Endothelial cell of umbilical vein (primary cell): ENCODE measurements around the gene MLLT6. TPM values are rescaled to one million over a fixed set of nuclear protein-coding genes. Genes with fewer than 3 reads are reported as not detected.
A peak's percentile ranks its signal among the peaks of the same experiment; 100 is the strongest.

Experiments
- BruUV-seq: library from RNA; stranded (reverse); fragments of 400-500 nt; replicated peaks from 2 replicates; lab custom pipeline; 2021; lab: Mats Ljungman, UMichigan
- CTCF ChIA-PET: fragments of 300-600, 350-600 bp; sonication (Branson Sonifier 250); formaldehyde crosslinking; loops from one replicate; lab custom pipeline; 2021; ENCODE audit warnings: antibody characterized with exemption, inconsistent platforms; lab: Charles Lee
- POLR2A ChIA-PET: fragments of 300-600, 350-600 bp; sonication (Branson Sonifier 250); formaldehyde crosslinking; loops from one replicate; lab custom pipeline; 2021; ENCODE audit warnings: antibody characterized with exemption, inconsistent platforms; lab: Charles Lee
- DNase-seq: peaks from one replicate; pipeline ENCODE4 v3.0.0-alpha.2; 2011; ENCODE audit warnings: low read depth, low spot score
- FAIRE-seq: peaks from 2 replicates; lab custom pipeline; 2011; peaks lifted over from hg19 to GRCh38; lab: Jason Lieb, UNC
- H2AFZ ChIP-seq: 2 replicates; pipeline ENCODE4 v1.6.0; 2012; ENCODE audit warnings: low read depth, low read length, control low read depth, inconsistent platforms
- H3K27ac ChIP-seq: 2 replicates; pipeline ENCODE4 v1.5.1; 2011; ENCODE audit warnings: low read depth, mild to moderate bottlenecking, control low read depth, low read length, moderate library complexity; ENCODE audit not compliant: insufficient read depth
- H3K27me3 ChIP-seq, 2 experiments: 2 replicates each; pipeline versions ENCODE4 v1.6.0 to v1.6.1; 2011; ENCODE audit warnings: low read length in 2 of 2, mixed read lengths in 1 of 2; ENCODE audit not compliant: control insufficient read depth in 2 of 2, insufficient read depth in 2 of 2
- H3K36me3 ChIP-seq, 2 experiments: 2 replicates in 1 of 2; 3 replicates in 1 of 2; pipeline ENCODE4 v1.5.1; 2011; ENCODE audit warnings: low read length in 2 of 2, mild to moderate bottlenecking in 1 of 2, moderate library complexity in 1 of 2; ENCODE audit not compliant: control insufficient read depth in 2 of 2, insufficient read depth in 2 of 2; ENCODE audit errors: extremely low read depth in 1 of 2
- H3K4me1 ChIP-seq: 3 replicates; pipeline ENCODE4 v1.5.1; 2011; ENCODE audit warnings: mild to moderate bottlenecking, low read length; ENCODE audit not compliant: control insufficient read depth, insufficient read depth; ENCODE audit errors: extremely low read depth
- H3K4me2 ChIP-seq: 2 replicates; pipeline ENCODE4 v1.6.1; 2011; ENCODE audit warnings: low read length, control low read depth, mixed read lengths; ENCODE audit not compliant: insufficient read depth
- H3K4me3 ChIP-seq, 3 experiments: fragments of 200-600 bp in 1 of 3; sonication (generic), shearing (Covaris generic) in 1 of 3; replicated peaks in 1 of 3; 2 replicates each; pipeline ENCODE4 v1.5.1; 2011 to 2016; ENCODE audit warnings: control low read depth in 3 of 3, low read length in 3 of 3, mild to moderate bottlenecking in 2 of 3, inconsistent platforms in 1 of 3, low read depth in 1 of 3, moderate library complexity in 1 of 3; ENCODE audit not compliant: insufficient read depth in 1 of 3
- H3K79me2 ChIP-seq: 2 replicates; pipeline ENCODE4 v1.6.0; 2012; ENCODE audit warnings: low read length, inconsistent platforms; ENCODE audit not compliant: control insufficient read depth, insufficient read depth
- H3K9ac ChIP-seq: replicated peaks from 2 replicates; pipeline ENCODE3; 2011; ENCODE audit warnings: low read length, control low read depth; ENCODE audit not compliant: insufficient read depth; ENCODE audit errors: extremely low read depth
- H3K9me1 ChIP-seq: replicated peaks from 3 replicates; pipeline ENCODE4 v1.6.0; 2011; ENCODE audit warnings: mild to moderate bottlenecking, low read length; ENCODE audit not compliant: control insufficient read depth, insufficient read depth; ENCODE audit errors: extremely low read depth
- H3K9me3 ChIP-seq: replicated peaks from 2 replicates; pipeline ENCODE4 v1.5.1; 2012; ENCODE audit warnings: low read length, inconsistent platforms; ENCODE audit not compliant: control insufficient read depth, insufficient read depth
- H4K20me1 ChIP-seq: replicated peaks from 2 replicates; pipeline ENCODE3; 2011; ENCODE audit warnings: mild to moderate bottlenecking, low read length; ENCODE audit not compliant: control insufficient read depth, insufficient read depth; ENCODE audit errors: extremely low read depth
- CTCF ChIP-seq, 2 donors: IDR thresholded peaks; 1 replicate in 1 of 2; 2 replicates in 1 of 2; pipeline ENCODE4 v1.5.1; 2011; ENCODE audit warnings: low read length in 2 of 2, mild to moderate bottlenecking in 2 of 2, moderate library complexity in 2 of 2, control low read depth in 1 of 2, inconsistent platforms in 1 of 2, low read depth in 1 of 2; ENCODE audit not compliant: insufficient read depth in 1 of 2; ENCODE audit errors: extremely low read depth in 1 of 2
- EZH2 ChIP-seq: IDR thresholded peaks from 2 replicates; pipeline ENCODE4 v1.6.1; 2012; ENCODE audit warnings: borderline replicate concordance, low read depth, mild to moderate bottlenecking, moderate library complexity, low read length, inconsistent platforms; ENCODE audit not compliant: severe bottlenecking
- FOS ChIP-seq: IDR thresholded peaks from 2 replicates; pipeline ENCODE4 v1.6.1; 2011; ENCODE audit warnings: mild to moderate bottlenecking, low read length, moderate library complexity, borderline replicate concordance; ENCODE audit not compliant: insufficient read depth
- MAX ChIP-seq: IDR thresholded peaks from 2 replicates; pipeline ENCODE4 v1.6.1; 2011; ENCODE audit not compliant: insufficient read depth, insufficient read length
- MYC ChIP-seq: IDR thresholded peaks from one replicate; pipeline ENCODE4 v1.6.1; 2011; ENCODE audit warnings: mild to moderate bottlenecking, low read depth, low read length
- POLR2A ChIP-seq: IDR thresholded peaks from 2 replicates; pipeline ENCODE4 v1.6.1; 2012; ENCODE audit warnings: low read depth, mild to moderate bottlenecking, control low read depth, low read length
- POLR2AphosphoS5 ChIP-seq: IDR thresholded peaks from 2 replicates; pipeline ENCODE4 v1.6.1; 2012; ENCODE audit warnings: low read depth, mild to moderate bottlenecking, control low read depth, low read length, moderate library complexity; ENCODE audit not compliant: insufficient read depth
- dilution Hi-C: fragments of 300-500 bp; cut with MboI; formaldehyde crosslinking; loops from one replicate; pipeline ENCODE4 v1.15.0; 2019; ENCODE audit warnings: low sequenced_read_pairs; ENCODE audit not compliant: extremely low pct_ligation_motif_present
- intact Hi-C: fragments of 100-400 bp; cut with micrococcal nuclease; formaldehyde crosslinking; loops from one replicate; pipeline ENCODE4 v1.10.0; 2022
- polyA plus RNA-seq, 4 experiments: library from polyadenylated mRNA; depleted of rRNA in 3 of 4; stranded (reverse) in 3 of 4; unstranded in 1 of 4; fragments of >200 nt; gene quantifications; 2 replicates each; pipeline versions ENCODE4 v1.2.1 to v1.2.3, GENCODE V29; 2011 to 2012; ENCODE audit warnings: missing spikeins in 1 of 4
- total RNA-seq: library from RNA; stranded (reverse); gene quantifications from 2 replicates; pipeline ENCODE4 v1.2.3, GENCODE V29; 2021

The MLLT6 gene
- total and polyA plus RNA-seq, 2 donors (not counting 3 experiments of a cell fraction or from before 2014, with no cell fraction given) = 32.1 to 85.4 TPM

- Histone ChIP-seq H4K20me1 (peaks cover 2% of the 10 kb centered on the region), H3K79me2 (peaks cover 57% of the 10 kb centered on the region), H3K27ac (peak within 1 kb of the TSS; percentile 68), H3K27me3 (no peaks in the 10 kb centered on the region), H2AFZ (peak within 1 kb of the TSS; percentile 65), H3K4me3 (peak within 1 kb of the TSS; percentile 80 to 90 (median 80)), H3K9ac (peak within 1 kb of the TSS; percentile 86), H3K9me1 (no peaks in the 10 kb centered on the region), H3K4me2 (peak within 1 kb of the TSS; percentile 88), H3K4me1 (peaks cover 48% of the 10 kb centered on the region), H3K36me3 (no peaks in the 10 kb centered on the region), H3K9me3 (no peaks in the 10 kb centered on the region)
- FAIRE-seq (no peak), DNase-seq (peak; percentile 83)
- no TSS peak for BruUV-seq
- TF ChIP-seq MYC = peak; percentile 25
- no peak for TF ChIP-seq CTCF (IDR thresholded peaks at IDR 0.05; ENCODE audit: extremely low read depth in 1 of 2, insufficient read depth in 1 of 2, low read depth in 1 of 2, low read length in 2 of 2)
- peak; percentile 67 for TF ChIP-seq POLR2AphosphoS5
- TF ChIP-seq POLR2A = peak; percentile 70
- TF ChIP-seq EZH2 = no peak
- TF ChIP-seq MAX = peak; percentile 88
- no peak for TF ChIP-seq FOS
- ChIA-PET CTCF (interaction anchor here (0.7 kb wide), 1 partner anchor 14 kb away, joined by 3 read pairs; no protein-coding TSS in a partner anchor), POLR2A (no interaction called here)
- intact Hi-C loops (loop anchor here (2.0 kb wide), 1 partner anchor 46 kb away; no protein-coding TSS in a partner anchor), dilution Hi-C loops (no loop called here)
Measured at GRCh38 chr17:38748149-38748891, 43.2 kb downstream of the MLLT6 start, which contains the start of gene PCGF2. Gene PCGF2 (minus strand): TSS chr17:38748336. CDS start chr17:38740402, 7,934 bp downstream.
